ENCODE measurements around the gene AGBL4.

DNA sequence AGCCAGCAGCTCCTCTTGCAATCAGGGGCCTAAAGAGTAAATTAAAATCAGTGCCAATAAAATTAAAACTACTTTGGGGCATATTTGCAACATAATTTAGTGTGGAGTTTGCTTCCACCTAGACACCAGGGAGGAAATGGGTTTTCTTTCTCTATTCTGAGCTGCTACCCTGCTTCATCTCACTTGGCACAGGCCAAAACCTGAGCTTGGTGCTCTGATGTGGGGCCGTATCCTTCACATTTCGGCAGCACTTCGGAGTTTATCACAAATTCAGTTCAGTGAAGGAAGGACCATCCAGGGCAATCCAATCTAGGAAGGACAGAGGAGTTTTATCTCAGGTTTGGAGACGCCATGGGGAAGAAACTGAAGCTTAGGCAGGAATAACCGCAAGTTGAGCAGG, 1428.1 kb downstream of the AGBL4 start:
- TF ChIP-seq TEAD4 (IDR thresholded peaks at IDR 0.05) = no peak
- TF ChIP-seq TAF1 (IDR thresholded peaks at IDR 0.05; ENCODE audit: low read depth) = no peak
- TF ChIP-seq FOXM1 (IDR thresholded peaks at IDR 0.05; ENCODE audit: borderline replicate concordance, low read depth) = no peak
- TF ChIP-seq EGR1 (IDR thresholded peaks at IDR 0.05) = no peak
- TF ChIP-seq REST (IDR thresholded peaks at IDR 0.05; ENCODE audit: low read depth) = no peak
- TF ChIP-seq CEBPB (IDR thresholded peaks at IDR 0.05) = no peak
- TF ChIP-seq YY1 (IDR thresholded peaks at IDR 0.05; ENCODE audit: low read depth) = no peak
- no peak for TF ChIP-seq NFIC (IDR thresholded peaks at IDR 0.05)
- no peak for TF ChIP-seq MAX (IDR thresholded peaks at IDR 0.05)
- TF ChIP-seq EP300 (IDR thresholded peaks at IDR 0.05; ENCODE audit: borderline replicate concordance) = no peak
- TF ChIP-seq RAD21 (IDR thresholded peaks at IDR 0.05; ENCODE audit: low read depth) = no peak

Measured in Ishikawa (cell line).